NOMO-1 treated with dmso at 0.1 percent for 144 hours (cell line): ENCODE data around the gene CCDC154.
A peak's percentile ranks its signal among the peaks of the same experiment; 100 is the strongest.

Experiments
- DNase-seq: peaks from one replicate; lab custom pipeline; 2025; ENCODE audit not compliant: unreplicated experiment; lab: John Stamatoyannopoulos, UW

Gene CCDC154

GRCh38 chr16:1438229-1439057, 5.9 kb downstream of the CCDC154 start:
- no peak for DNase-seq

GRCh38 chr16:1437606-1438005, 6.8 kb downstream of the CCDC154 start:
- no peak for DNase-seq

GRCh38 chr16:1436731-1437355, 7.5 kb downstream of the CCDC154 start:
- no peak for DNase-seq

GRCh38 chr16:1435921-1436697, 8.2 kb downstream of the CCDC154 start:
- no peak for DNase-seq

- no peak for DNase-seq
Observed at GRCh38 chr16:1434644-1435592, 9.4 kb downstream of the CCDC154 start.

- no peak for DNase-seq
Observed at GRCh38 chr16:1433756-1434155, 10.6 kb downstream of the CCDC154 start.

GRCh38 chr16:1433263-1433560, 11.1 kb downstream of the CCDC154 start:
- no peak for DNase-seq

GRCh38 chr16:1432388-1433262, 11.7 kb downstream of the CCDC154 start:
- no peak for DNase-seq

- DNase-seq: no peak
Observed at GRCh38 chr16:1431497-1432270, 12.7 kb downstream of the CCDC154 start.

- no peak for DNase-seq
Observed at GRCh38 chr16:1430759-1431496, 13.4 kb downstream of the CCDC154 start, which contains the start of gene PERCC1. Gene PERCC1, plus strand, starts transcription at chr16:1431078. Its CDS starts 1,516 bp downstream, at chr16:1432594.

- no peak for DNase-seq
Observed at GRCh38 chr16:1430214-1430758, 14.1 kb downstream of the CCDC154 start.

GRCh38 chr16:1429631-1430030, 14.7 kb downstream of the CCDC154 start:
- DNase-seq: no peak

GRCh38 chr16:1429012-1429411, 15.3 kb downstream of the CCDC154 start:
- DNase-seq: no peak

GRCh38 chr16:1428511-1428910, 15.8 kb downstream of the CCDC154 start:
- peak; percentile 61 for DNase-seq

- no peak for DNase-seq
Observed at GRCh38 chr16:1427473-1428461, 16.6 kb downstream of the CCDC154 start.

- no peak for DNase-seq
Observed at GRCh38 chr16:1426734-1427471, 17.5 kb downstream of the CCDC154 start.
